Common myeloid progenitor, CD34-positive (primary cell): ENCODE measurements around the gene PSMB7.

Source experiments
- CTCF ChIA-PET: fragments of 350-600 bp; sonication (Branson Sonifier 250); formaldehyde crosslinking; loops from one replicate; lab custom pipeline; 2021; ENCODE audit warnings: antibody characterized with exemption; lab: Charles Lee
- POLR2A ChIA-PET: fragments of 350-600 bp; sonication (Branson Sonifier 250); formaldehyde crosslinking; loops from one replicate; lab custom pipeline; 2021; ENCODE audit warnings: antibody characterized with exemption; lab: Charles Lee
- DNase-seq, 3 donors: peaks; one replicate each; pipeline versions ENCODE4 v3.0.0 to v3.0.0-alpha.2; 2013
- H3K27ac ChIP-seq, 2 experiments: 1 replicate in 1 of 2; 2 replicates in 1 of 2; pipeline ENCODE4 v1.7.0; 2013; ENCODE audit warnings: inconsistent platforms in 2 of 2, low read length in 2 of 2, mild to moderate bottlenecking in 2 of 2, low read depth in 1 of 2, moderate library complexity in 1 of 2; ENCODE audit not compliant: severe bottlenecking in 2 of 2, insufficient read depth in 1 of 2, poor library complexity in 1 of 2
- H3K27me3 ChIP-seq, 5 experiments: replicated peaks in 2 of 5; 1 replicate in 3 of 5; 2 replicates in 2 of 5; pipeline versions ENCODE4 v1.6.1 to v1.7.0; 2013; ENCODE audit warnings: low read length in 4 of 5, mild to moderate bottlenecking in 2 of 5, moderate library complexity in 2 of 5, inconsistent platforms in 1 of 5; ENCODE audit not compliant: insufficient read depth in 5 of 5, control insufficient read depth in 4 of 5
- H3K36me3 ChIP-seq, 4 experiments: 1 replicate in 2 of 4; 2 replicates in 2 of 4; pipeline versions ENCODE4 v1.6.1 to v1.7.0; 2013; ENCODE audit warnings: low read length in 3 of 4, control low read depth in 1 of 4, mild to moderate bottlenecking in 1 of 4; ENCODE audit not compliant: control insufficient read depth in 4 of 4, insufficient read depth in 4 of 4
- H3K4me1 ChIP-seq, 4 experiments: 1 replicate in 3 of 4; 2 replicates in 1 of 4; pipeline versions ENCODE4 v1.6.1 to v1.7.1; 2013; ENCODE audit warnings: low read length in 3 of 4, mild to moderate bottlenecking in 3 of 4, control low read depth in 1 of 4, inconsistent platforms in 1 of 4, moderate library complexity in 1 of 4; ENCODE audit not compliant: control insufficient read depth in 4 of 4, insufficient read depth in 4 of 4; ENCODE audit errors: control extremely low read depth in 1 of 4
- H3K4me3 ChIP-seq, 7 experiments: 1 replicate in 4 of 7; 2 replicates in 3 of 7; pipeline versions ENCODE4 v1.5.1 to v1.7.0; 2013; ENCODE audit warnings: mild to moderate bottlenecking in 7 of 7, low read length in 6 of 7, moderate library complexity in 6 of 7, inconsistent platforms in 2 of 7, low read depth in 2 of 7, control low read depth in 1 of 7; ENCODE audit not compliant: insufficient read depth in 4 of 7, control insufficient read depth in 1 of 7; ENCODE audit errors: extremely low read depth in 1 of 7
- H3K9me3 ChIP-seq, 5 experiments: 1 replicate in 4 of 5; 2 replicates in 1 of 5; pipeline versions ENCODE4 v1.6.1 to v1.7.1; 2013; ENCODE audit warnings: low read length in 4 of 5, mild to moderate bottlenecking in 2 of 5, inconsistent platforms in 1 of 5, low read depth in 1 of 5, moderate library complexity in 1 of 5; ENCODE audit not compliant: control insufficient read depth in 4 of 5, insufficient read depth in 2 of 5; ENCODE audit errors: control extremely low read depth in 1 of 5
- WGBS: methylation state at CpG from one replicate; pipeline ENCODE4 v1.1.5; 2013; ENCODE audit not compliant: insufficient coverage; 5-methylcytosine and 5-hydroxymethylcytosine counted together

PSMB7 gene

GRCh38 chr9:124339603-124340146, 75.6 kb downstream of the PSMB7 start:
- POLR2A ChIA-PET = no interaction called here
- CTCF ChIA-PET = no interaction called here
- Histone ChIP-seq H3K4me3 (no peak overlapping the region), H3K9me3 (peaks cover 0 to 15% (median 5%) of the 10 kb centered on the region in 5 experiments), H3K27me3 (no peaks in the 10 kb centered on the region), H3K4me1 (no peaks in the 10 kb centered on the region), H3K27ac (no peak overlapping the region), H3K36me3 (peaks cover 14 to 86% (median 49%) of the 10 kb centered on the region in 4 experiments)
- 96% methylated on average over 12 of the region's 13 CpGs for WGBS
- no peak for DNase-seq

GRCh38 chr9:124337562-124337961, 77.7 kb downstream of the PSMB7 start:
- Histone ChIP-seq H3K36me3 (peaks cover 14 to 83% (median 41%) of the 10 kb centered on the region in 4 experiments), H3K27ac (no peak overlapping the region), H3K27me3 (no peaks in the 10 kb centered on the region), H3K4me1 (no peaks in the 10 kb centered on the region), H3K9me3 (peaks cover 0 to 15% (median 5%) of the 10 kb centered on the region in 5 experiments), H3K4me3 (no peak overlapping the region)
- POLR2A ChIA-PET = no interaction called here
- peak in 2 of 3 donors; percentile 21 to 47 for DNase-seq
- CTCF ChIA-PET = interaction anchor here (1.1 kb wide), 1 partner anchor 211 kb away, joined by 3 read pairs; no protein-coding TSS in a partner anchor
- 100% methylated on average over 2 of the region's 5 CpGs for WGBS

- ChIA-PET CTCF (no interaction called here), POLR2A (no interaction called here)
- no peak for DNase-seq
- WGBS = 92% methylated on average over 14 of the region's 14 CpGs
- no peaks in the 10 kb centered on the region for H3K27me3 ChIP-seq
- no peaks in the 10 kb centered on the region for H3K4me1 ChIP-seq
- no peak overlapping the region for H3K27ac ChIP-seq
- H3K4me3 ChIP-seq = no peak overlapping the region
- H3K9me3 ChIP-seq = peaks cover 0 to 15% (median 5%) of the 10 kb centered on the region in 5 experiments
- peaks cover 9 to 82% (median 34%) of the 10 kb centered on the region in 4 experiments for H3K36me3 ChIP-seq
Observed at GRCh38 chr9:124335320-124335707, 79.9 kb downstream of the PSMB7 start.

- Histone ChIP-seq H3K27ac (no peak overlapping the region), H3K36me3 (peaks cover 7 to 82% (median 35%) of the 10 kb centered on the region in 4 experiments), H3K4me3 (no peak overlapping the region), H3K27me3 (no peaks in the 10 kb centered on the region), H3K4me1 (no peaks in the 10 kb centered on the region), H3K9me3 (peaks cover 0 to 15% (median 5%) of the 10 kb centered on the region in 5 experiments)
- ChIA-PET CTCF (interaction anchor here (1.8 kb wide), 1 partner anchor 9 kb away, joined by 3 read pairs; no protein-coding TSS in a partner anchor), POLR2A (no interaction called here)
- no peak for DNase-seq
- WGBS = over 99% methylated on average over 14 of the region's 15 CpGs
Observed at GRCh38 chr9:124334568-124335319, 80.5 kb downstream of the PSMB7 start.

- WGBS = 100% methylated on average over 5 of the region's 7 CpGs
- Histone ChIP-seq H3K9me3 (peaks cover 0 to 13% (median 5%) of the 10 kb centered on the region in 5 experiments), H3K4me1 (no peaks in the 10 kb centered on the region), H3K27ac (no peak overlapping the region), H3K36me3 (peaks cover 7 to 84% (median 36%) of the 10 kb centered on the region in 4 experiments), H3K4me3 (no peak overlapping the region), H3K27me3 (no peaks in the 10 kb centered on the region)
- ChIA-PET POLR2A (no interaction called here), CTCF (interaction anchor here (1.8 kb wide), 2 partner anchors 10 to 13 kb away, joined by 3 to 5 read pairs; no protein-coding TSS in a partner anchor)
- no peak for DNase-seq
Observed at GRCh38 chr9:124333203-124333579, 82.1 kb downstream of the PSMB7 start.

- no peak for DNase-seq
- CTCF ChIA-PET = interaction anchor here (1.8 kb wide), 2 partner anchors 11 to 12 kb away, joined by 3 to 5 read pairs; no protein-coding TSS in a partner anchor
- Histone ChIP-seq H3K4me3 (no peak overlapping the region), H3K9me3 (peaks cover 0 to 7% (median 3%) of the 10 kb centered on the region in 5 experiments), H3K27ac (no peak overlapping the region), H3K27me3 (no peaks in the 10 kb centered on the region), H3K4me1 (no peaks in the 10 kb centered on the region), H3K36me3 (peaks cover 7 to 84% (median 34%) of the 10 kb centered on the region in 4 experiments)
- WGBS = 91% methylated on average over 27 of the region's 28 CpGs
- POLR2A ChIA-PET = no interaction called here
Observed at GRCh38 chr9:124332361-124333202, 82.7 kb downstream of the PSMB7 start.
